GM21786 (cell line): ENCODE data around the gene SSTR3.
A peak's percentile ranks its signal among the peaks of the same experiment; 100 is the strongest.
"Not testable (repeated sequence)": the region's sequence is repeated elsewhere in the genome, so short reads cannot be mapped to it uniquely, and the experiment has no call there.

Experiments
- ATAC-seq: cut with Tn5 transposase; IDR thresholded peaks from one replicate; pipeline ENCODE4 v1.9.1; 2021; ENCODE audit not compliant: unreplicated experiment

SSTR3 gene

GRCh38 chr22:37243402-37244113 is 31.3 kb upstream of the SSTR3 start:
- ATAC-seq: no peak

DNA sequence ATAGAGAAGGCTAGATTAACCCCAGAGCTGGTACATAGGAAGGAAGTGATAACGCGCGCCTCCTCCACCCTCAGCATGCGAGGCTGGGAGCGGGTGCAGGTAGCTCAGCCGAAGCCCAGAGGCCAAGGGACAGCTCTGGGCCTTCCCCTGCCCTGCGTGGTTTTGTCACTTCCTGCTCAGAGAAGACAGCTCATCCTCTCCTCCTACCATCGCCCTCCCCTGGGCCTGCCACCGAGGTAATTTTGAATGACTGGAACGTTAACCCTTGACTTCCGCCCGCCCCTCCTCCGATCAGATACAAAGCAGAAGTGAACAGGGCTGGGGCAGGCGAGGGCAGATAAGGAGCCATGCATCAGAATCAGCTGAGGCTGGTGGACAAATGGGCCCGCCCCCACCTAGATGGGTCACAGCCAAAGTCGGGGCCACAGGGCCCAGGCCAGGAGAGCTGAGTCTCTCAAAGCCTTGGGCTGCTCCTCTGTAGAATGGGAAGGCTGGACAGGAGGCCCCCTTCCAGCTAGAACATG is 30.2 kb upstream of the SSTR3 start:
- peak; percentile 56 for ATAC-seq

DNA sequence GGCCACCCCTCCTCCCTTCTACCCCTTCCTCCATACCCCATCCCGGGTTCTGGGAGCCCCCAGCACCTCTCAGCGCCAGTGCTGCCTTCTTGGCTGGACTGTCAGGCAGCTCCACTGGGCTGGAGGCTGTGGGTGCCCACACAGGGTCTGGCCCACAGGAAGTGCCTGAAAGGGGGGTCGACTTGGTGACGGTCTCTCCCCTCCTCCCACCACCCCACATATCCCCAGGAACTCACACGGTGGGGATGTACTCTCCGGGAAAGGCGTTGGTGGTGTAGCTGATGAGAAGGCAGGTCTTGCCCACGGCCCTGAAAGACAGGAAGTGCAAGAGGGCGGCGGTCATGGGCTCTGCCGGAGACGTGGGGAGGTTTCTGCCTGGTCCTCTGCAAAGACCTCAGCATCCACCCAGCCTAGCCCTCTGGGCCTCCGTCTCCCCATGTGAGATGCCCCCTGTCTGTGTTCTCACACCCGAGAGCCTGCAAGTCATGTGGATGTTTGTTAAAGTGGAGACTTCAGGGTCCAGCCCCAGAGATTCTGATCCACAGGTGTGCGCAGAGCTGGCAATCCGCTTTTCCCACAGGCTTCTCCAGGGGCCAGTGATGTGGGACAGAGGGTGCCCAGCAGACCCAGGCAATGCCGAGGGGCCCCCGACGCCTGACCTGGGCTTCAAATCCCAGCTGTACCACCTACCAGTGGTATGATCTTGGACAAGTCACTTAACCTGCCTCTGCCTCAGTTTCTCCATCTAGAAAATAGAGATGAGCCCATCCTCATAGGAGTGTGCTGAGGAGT is 29.3 kb upstream of the SSTR3 start:
- no peak for ATAC-seq

DNA sequence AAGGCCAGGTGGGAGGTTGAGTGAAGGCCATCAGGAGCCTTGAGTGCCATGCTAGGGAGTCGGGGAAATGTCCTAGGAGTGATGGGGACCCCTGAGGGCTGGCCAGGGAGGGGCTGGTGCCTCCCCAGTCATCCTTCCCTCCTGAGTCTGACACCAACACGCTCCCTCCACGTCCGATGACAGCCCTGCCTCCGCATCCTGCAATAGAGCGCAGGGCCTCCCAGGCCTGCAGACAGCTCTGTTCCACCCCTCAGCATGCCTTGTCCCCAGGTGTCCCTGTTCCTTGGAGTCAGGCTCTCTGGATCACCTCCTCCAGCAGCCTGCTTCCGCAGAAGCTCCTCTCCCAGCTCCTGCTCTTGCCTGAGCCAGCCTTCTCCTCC is 28.7 kb upstream of the SSTR3 start:
- no peak for ATAC-seq

DNA sequence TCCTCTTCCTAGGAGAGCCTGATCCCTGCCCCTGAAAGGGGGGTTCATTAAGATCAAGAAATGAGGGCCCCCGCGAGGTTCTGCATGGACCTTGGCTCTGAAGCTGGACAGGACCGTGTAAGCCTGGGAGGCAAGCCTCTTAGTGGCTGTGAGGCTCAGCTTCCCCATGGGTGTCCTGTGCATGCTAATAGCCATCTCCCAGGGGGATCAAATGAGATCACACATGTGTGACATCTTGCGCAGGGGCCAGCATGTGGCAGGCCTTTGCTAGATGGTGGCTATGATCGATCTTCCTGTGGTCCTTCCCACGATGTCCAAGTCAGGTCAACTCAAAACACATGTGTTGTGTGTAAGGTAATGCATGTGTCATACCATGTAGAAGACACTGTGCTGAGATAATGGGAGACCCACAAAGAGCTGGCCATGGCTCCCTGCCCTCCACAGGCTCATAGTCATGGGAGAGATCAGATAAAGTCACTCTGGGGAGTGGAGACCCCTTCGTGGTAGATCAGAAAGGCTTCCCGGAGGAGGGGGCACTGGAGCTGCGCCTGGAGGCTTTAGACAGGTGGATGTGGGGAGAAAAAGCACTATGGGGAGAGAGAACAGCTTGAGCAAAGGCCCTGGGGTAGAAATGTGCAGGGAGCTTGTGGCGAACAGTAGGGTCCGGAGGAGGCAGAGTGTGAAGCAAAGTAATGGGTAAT is 28.1 kb upstream of the SSTR3 start:
- ATAC-seq: no peak

- ATAC-seq: no peak
These were observed 27.3 kb upstream of the SSTR3 start for GRCh38 chr22:37239336-37240239.

- ATAC-seq: no peak
These were observed 25.3 kb upstream of the SSTR3 start for GRCh38 chr22:37237371-37238268.

DNA sequence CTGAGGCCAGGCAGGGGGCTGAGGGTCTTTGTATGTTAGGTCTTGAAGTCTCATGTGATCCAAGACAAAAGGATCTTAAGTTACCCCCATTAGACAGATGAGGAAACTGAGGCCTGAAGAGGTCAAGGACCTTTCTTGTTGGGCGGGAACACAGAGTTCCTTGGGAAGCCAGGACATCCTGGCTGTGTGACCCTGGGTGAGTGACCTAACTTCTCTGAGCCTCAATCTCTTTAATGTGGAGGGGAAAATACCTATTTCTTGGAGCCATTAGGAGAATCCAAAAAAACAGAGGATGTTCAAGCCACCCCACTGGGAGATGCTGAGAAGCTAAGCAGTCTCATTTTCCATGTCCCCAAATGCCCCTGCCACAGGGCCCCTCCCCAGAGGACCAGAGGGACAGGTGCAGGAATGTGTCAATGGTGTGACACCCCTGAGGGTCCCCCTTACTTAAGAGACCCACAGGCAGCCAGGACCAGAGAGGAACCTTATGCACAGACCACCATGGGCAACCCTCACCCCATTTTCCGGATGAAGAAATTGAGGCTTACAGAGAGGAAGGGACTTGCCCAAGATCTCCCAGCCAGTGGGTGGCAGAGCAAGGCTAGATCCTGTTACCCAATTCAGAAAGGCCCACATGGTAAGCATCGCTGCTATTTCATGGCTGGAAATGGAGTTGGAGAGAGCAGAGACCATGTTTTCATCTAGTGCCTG is 23.8 kb upstream of the SSTR3 start:
- no peak for ATAC-seq

DNA sequence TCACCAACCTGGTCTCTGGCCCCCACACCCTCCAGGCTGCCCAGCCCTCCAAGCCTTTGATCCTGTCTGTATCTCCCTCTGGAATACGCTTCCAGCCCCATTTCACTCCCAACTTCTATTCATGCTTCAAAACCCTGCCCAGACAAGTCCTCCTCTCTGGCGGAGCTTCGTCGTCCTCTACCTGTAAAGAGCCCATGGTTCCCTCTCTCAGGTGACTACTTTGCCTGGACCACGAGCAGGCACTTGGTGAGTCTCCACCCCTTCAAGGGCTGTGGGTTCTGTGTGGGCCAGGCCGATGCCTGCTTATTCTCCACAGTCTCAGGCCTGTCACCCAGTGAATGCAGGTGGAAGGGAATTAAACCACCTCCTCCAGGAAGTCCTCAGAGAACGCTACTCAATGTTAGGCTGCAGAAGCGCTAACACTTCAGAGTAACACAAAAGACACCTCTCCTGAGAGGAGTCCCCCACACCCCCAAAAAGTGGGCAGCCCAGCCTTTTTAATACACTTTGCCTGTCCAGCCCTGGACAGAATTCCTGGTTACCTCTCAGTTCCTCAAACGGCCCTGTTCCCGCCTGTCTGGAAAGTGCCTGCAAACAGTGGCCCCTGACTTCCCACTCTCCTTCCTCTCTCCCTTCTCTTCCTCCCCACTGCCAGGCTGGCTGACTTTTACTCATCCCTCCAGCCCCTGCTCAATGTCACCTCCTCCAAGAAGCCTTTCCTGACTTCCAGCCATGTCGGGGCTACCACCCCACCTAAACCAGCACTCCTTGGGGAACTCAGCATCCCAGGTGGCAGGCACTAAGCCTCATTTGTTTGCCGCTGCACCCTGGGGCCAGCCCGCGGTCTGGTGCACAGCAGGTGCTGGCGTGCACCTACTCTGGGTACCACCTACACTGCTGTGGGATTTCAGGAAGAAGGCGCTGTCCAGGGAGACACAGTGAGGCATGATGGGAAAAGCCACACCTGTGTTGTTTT is 22.7 kb upstream of the SSTR3 start:
- ATAC-seq: no peak

DNA sequence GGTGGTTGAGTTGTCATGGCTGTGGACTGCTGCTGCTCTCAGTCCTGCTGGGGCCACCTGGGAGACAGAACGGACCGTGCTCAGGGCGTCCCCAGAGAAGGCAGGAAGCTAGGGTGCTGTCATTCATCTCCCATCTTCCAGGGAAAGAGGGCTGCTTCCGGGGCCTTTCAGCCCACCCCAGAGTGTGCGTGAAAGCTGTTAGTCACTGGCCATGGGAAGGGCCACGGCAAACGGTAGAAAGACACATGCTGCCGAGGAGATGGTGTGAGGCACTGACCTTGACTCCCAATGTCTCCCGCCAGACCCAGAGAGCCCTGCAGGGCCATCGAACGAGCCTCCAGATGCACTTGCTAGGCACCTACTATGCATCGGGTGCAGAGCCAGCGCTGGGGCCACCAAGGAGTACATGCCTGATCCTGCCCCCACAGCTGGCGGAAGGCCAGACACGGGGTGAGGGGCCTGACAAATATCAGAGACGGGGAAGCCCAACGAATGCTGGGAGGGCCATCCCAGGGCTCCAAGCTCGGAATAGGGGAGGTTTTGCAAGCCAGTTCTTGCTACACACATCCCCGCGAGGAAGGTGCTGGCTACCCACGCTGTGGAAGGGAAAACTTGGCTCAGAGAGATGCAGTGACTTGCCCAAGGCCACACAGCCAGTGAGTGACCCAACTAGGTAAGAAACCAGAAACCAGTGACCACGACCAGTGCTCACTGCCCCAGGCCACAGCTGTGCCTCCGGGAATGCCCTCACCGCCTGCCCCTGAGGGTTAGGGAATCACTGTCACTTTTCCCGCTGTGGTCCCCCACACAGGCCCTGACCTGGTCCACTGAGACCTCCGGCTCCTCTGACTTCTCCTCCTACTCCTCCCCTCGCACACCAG is 21.7 kb upstream of the SSTR3 start:
- no peak for ATAC-seq

DNA sequence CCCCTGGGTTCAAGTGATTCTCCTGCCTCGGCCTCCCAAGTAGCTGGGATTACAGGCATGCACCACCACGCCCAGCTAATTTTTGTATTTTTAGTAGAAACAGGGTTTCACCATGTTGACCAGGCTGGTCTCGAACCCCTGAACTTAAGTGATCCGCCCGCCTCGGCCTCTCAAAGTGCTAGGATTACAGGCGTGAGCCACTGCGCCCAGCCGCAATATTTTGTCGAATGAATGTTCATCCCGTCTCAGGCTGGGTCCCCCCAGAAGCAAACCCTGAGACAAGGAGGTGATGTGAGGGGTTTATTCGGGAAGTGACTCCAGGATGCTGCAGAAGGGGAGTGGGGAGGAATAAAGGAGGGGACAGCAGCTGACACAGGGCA is 21.1 kb upstream of the SSTR3 start:
- not testable (repeated sequence) for ATAC-seq

GRCh38 chr22:37232140-37232998 is 20.1 kb upstream of the SSTR3 start:
- ATAC-seq: no peak

DNA sequence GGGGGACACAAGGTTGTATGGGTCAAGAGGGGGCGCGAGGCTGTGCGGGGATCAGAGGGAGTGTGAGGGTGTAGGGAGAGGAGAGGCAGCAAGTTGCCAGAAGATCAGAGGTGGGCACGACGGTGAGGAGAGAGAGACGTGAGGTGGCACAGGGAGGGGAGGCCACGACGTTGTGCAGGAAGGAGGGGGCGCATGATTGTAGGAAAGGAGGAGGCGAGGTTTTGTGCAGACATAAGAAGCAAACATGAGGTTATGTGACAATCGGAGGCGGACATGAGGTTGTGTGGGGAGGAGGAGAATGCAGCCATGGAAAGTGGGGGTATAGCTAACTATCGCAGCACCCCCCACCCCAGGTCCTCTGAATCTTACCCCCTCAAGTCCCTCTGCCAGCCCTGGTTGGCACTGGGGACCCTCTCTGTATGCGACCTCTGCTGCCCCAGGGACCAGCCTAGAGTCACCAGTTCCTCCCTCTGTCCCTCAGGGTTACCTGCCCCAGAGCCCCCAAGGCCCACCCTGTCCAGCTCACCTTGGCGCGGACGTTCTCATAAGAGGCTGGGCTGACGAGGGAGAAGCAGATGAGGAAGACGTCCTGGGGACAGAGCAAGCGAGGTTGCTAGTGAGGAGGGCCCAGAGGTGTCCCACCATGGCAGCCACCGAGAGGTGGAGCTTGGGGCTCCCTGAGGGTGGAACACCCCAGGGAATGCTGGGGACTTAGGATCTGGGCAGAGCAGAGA is 19.3 kb upstream of the SSTR3 start:
- no peak for ATAC-seq

- peak; percentile 51 for ATAC-seq
These were observed 18.6 kb upstream of the SSTR3 start for GRCh38 chr22:37230673-37231405.
